GM18498 (cell line): Measurements from ENCODE around the gene NIFK.
"Not testable (repeated sequence)": the region's sequence is repeated elsewhere in the genome, so short reads cannot be mapped to it uniquely, and the experiment has no call there.

Experiments used
- ATAC-seq: cut with Tn5 transposase; IDR thresholded peaks from one replicate; pipeline ENCODE4 v1.9.1; 2021; ENCODE audit warnings: mild to moderate bottlenecking, moderate library complexity; ENCODE audit not compliant: unreplicated experiment

NIFK gene

DNA sequence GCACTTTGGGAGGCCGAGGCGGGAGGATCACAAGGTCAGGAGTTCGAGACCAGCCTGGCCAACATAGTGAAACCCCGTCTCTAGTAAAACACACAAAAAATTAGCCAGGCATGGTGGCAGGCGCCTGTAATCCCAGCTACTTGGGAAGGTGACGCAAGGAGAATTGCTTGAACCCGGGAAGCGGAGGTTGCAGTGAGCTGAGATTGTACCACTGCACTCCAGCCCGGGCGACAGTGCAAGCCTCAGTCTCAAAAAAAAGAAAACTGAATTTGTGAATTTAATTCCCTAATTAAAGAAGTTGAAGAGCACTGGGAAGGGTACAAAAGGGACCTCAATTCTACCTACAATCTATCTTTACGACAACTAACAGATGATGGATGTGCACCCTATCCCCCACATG lies 2.1 kb downstream of the NIFK start:
- not testable (repeated sequence) for ATAC-seq

DNA sequence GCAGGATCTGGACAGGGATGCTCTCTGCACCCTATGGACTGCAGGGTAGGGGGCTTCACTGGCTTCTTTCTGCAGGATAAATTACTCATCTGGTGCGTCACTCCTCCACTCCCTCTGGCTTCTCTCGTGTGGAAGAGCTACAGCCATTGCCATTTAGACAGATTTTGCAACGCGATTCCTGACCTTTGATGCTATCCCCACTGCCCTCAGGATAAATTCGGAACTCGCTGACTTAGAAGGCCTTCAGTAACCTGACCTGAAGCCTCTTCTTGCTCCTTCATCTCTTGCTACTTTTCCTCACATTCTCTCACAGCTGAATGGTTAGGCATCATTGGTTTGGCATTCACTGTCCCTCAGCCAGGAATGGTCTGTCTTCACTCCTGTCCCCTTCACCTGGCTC lies 5.3 kb downstream of the NIFK start:
- no peak for ATAC-seq

DNA sequence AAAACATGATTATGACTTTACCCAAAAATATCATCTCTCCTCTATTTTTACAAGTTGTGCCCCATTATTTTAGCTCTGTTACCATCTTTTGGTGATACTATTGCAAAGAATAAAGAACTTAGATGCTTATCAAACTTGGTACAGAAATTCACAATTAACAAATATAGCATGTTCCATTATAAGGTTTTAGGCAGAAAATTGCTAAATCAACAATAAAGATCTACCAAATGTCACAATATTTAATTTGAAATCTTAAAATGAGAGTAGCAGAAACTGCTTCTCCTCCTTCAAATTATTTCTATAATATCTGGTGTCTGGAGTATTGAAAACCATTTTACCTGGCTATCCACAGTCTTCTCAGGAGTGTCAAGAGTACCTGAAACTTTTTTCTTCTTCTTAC lies 8.7 kb downstream of the NIFK start:
- no peak for ATAC-seq

DNA sequence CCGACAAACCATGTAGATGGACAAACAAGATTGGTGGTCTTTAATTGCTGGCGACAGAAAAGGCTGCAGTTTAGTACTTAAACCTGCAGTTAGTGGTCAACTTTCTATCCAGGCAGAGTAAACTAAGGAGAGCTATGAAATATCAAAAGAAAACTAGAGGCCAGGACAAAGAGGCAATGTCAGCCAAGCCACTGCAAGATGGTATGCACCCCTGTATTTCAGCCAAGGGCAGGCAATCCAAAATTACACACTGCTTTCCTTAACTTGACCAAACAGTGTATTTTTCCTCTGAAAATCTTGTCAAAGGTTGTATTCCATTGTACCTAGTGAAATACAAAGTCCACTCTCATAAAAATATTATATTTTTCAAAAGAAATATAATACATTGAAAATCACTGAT lies 9.3 kb downstream of the NIFK start:
- ATAC-seq, result no peak

DNA sequence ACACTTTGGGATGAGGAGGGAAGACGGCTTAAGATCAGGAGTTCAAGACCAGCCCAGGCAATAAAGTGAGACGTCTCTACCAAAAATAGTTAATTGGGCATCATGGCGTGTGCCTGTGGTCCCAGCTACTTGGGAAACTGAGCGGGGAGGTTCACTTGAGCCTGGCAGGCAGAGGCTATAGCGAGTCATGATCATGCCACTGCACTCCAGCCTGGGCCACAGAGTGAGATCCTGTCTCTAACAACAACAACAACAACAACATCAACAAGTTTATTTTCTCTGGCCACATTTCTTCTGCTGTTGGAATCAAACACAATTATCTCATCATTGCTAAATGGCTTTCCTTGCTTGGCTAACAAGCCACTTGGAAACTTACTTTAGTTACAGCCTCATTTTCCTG lies 13.4 kb downstream of the NIFK start:
- no peak for ATAC-seq

DNA sequence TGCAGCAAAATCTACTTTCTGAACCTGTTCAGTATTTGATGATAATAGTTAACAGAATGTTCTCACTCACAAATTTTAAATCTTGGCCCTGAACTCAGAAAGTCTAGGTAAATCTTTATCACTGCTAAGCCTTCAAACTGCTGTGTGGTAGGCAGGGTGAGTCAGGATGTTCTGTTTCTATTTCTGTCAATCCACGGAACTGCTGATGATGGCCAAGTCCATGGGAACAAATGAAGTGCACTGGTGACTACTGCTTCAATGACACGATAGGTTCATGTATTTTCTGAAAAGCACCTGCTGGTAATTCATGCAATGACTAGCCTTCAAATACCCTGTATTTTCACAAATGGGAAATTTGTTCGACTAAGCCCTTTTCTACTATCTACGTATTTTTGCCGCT lies 14.2 kb downstream of the NIFK start:
- no peak for ATAC-seq

DNA sequence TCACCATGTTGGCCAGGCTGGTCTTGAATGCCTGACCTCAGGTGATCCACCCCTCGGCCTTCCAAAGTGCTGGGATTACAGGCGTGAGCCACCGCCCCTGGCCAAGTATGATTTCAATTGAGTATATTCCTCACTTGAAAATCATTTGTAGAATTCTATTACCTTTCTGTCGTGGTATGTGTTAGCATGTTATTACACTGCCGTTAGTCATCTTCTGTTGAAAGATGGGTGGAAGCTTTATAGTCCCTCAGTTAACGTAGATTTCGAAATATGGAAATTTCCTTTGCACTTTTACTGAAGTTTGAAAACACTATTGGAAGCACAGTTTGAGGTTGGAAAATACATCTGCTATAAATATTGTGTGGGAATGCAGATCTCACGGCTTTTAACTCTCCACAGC lies 14.7 kb downstream of the NIFK start:
- no peak for ATAC-seq

DNA sequence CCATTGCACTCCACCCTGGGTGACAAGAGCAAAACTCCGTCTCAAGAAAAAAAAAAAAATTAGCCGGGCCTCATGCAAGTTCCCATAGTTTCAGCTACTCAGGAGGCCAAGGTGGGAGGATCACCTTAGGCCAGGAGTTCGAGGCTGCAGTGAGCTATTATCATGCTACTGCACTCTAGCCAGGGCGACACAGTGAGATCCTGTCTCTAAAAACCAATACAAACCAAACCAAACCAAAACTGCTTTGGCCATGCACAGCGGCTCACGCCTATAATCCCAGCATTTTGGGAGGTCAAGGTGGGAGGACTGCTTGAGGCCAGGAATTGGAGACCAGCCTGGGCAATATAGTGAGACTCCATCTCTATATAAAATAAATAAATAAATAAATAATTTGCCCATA lies 19.1 kb downstream of the NIFK start:
- ATAC-seq, result no peak

DNA sequence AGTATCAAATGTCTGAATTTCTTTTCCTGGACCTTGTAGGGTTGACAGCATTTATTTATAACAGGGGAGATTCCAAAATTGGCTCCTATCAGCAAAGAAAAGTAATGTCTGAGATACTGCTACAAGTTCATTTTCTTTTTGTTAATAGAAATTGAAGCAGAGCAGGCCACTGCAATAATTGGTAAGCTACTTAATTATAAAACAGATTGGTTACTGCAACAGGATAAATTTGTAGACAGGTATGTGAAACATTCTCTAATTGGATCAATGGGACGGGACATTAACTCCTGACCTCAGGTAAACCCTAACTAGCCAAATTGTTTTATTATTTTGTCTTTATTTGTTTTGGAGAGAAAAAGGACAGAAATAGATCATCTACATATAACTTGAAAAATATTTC lies 20.5 kb downstream of the NIFK start:
- no peak for ATAC-seq

DNA sequence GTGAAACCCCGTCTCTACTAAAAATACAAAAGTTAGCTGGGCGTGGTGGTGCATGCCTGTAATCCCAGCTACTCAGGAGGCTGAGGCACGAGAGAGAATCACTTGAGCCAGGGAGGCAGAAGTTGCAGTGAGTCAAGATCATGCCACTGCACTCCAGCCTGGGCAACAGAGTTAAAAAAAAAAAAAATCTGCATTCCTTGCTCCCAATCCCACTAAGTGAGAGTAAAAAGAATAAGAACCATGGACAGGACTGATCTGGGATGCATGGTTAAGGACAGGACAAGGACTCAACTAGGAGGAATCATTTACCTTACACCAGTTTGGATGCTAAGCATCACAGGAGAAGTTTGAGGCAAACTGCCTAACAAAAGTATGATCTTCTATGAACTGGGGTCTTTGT lies 25.2 kb downstream of the NIFK start:
- not testable (repeated sequence) for ATAC-seq

DNA sequence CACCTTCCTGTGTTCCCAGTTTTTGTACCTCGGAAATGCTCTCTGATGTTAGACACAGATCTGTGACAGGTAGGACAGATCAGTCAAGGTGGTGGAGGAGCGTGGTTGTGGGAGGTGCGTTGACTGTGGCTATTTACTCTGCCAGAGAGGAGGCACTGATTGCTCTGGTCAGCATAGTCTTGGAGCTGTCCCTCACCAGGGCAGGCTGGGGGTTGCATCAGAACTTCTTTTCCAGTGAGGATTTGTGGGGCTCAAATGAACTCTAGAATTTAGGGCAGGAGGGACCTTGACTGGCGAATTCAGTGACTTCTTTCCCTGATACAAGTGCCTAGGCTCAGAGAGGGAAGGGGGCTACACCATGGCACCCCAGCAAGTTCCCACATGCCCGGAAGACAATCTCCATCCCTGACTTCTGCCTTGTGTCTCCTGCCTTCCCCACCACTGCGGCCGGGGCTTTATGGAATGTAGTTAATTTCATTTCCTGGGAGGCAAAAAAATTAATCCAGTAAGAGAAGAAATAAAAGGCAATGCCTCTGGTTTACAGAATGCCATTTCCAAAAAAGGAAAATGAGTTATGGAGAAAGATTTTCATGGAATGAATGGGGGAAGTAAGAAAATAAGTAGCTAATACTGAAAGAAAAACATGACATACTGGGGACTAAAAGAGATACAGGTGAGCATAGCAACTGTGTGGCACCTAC lies 26.1 kb downstream of the NIFK start:
- no peak for ATAC-seq

DNA sequence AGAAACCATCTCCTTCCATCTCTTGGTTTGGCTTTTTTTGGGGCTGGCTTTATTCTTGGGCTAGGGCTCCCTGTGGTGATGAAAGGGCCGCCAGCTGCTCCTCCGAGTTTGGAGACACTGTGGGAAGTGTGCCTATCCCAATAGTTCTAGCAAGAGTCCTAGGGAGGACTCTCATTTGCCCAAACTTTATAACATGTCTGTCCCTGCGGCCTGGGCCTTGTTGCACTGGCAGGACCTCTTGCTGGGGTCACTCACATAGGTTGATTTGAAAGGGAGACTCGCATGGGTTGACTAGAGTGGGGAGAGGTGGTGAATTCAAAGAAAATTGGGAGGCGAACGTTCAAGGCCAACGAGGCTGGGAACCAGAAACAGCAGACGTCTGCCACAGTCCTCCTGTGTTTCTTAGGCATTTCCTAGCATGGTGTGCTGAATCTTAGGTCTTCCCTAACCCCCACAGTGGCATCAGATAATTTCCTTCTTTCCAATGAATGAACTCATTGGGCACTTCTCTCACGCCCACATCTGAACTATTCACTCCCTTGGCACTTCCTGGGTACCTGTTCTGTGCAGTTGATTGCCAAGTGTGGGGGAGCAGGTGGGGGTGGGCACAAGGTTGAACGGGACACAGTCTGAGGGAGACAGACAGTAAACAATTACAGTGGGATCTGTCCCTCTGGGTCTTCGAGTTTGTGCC lies 26.8 kb downstream of the NIFK start:
- ATAC-seq, result no peak

DNA sequence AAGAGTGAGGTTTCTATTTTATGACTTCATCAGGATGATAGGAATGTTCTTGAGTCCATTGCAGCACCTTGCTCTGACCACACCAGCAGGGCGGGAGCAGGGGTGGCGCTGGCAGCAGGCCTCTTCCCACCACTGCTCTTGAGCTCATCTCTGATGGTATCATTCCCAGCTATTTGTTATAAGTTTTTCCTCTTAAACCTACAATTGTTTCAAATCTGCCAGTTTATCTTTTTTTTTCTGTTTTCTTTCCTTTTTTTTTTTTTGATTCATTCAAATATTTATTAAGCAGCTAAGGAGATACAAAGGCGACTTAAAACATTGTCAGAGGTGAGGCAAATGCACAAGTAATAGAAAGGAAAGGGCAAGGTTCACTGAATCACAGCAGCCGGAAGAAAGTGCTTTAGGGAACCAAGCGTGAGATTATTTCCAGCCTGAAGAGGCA lies 28.7 kb downstream of the NIFK start:
- ATAC-seq, result no peak

DNA sequence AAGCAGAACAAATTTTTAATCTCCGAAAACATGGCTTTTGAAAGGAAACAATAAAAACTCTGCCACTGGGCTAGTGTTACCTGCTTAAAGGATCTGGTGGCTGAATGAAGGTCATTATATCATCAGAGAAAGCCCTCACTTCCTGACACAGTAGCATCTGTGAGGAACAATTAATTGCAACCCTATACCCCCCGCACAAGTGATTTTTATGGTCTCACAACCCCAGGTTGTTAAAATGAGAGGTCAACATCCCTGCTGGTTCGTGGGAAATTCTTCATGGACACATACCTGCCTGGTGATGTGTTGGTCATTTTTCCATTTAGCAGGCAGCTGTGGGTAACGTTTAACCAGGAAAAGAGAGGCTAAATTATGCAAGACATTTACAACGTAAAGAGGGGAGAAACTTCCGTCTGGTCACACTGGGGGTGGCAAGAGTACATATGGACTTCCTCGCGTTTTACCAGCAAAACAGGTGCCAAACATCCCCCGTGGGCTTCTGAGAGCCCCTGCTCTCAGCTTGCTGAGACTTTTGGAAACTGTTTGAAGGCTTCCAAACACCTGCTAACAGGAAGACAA lies 29.2 kb downstream of the NIFK start:
- ATAC-seq, result no peak

DNA sequence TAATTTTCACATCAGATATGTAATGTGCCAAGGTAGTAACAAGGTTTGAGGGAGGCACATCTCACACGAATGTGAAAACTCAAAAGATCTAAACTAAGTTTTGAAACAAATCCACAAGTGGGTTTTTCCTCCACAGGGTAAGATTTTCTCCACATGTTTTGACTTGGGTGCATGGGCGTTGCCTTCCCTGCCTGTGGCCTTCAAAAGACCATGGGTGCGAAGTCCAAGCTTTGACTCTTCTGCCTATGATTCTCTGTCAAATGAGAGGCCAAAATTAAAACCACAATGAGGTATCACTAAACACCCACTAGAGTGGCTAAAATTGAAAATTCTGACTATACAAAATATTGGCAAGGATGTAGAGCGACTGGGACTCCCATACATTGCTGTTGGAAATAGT lies 30.7 kb downstream of the NIFK start:
- ATAC-seq, result no peak

DNA sequence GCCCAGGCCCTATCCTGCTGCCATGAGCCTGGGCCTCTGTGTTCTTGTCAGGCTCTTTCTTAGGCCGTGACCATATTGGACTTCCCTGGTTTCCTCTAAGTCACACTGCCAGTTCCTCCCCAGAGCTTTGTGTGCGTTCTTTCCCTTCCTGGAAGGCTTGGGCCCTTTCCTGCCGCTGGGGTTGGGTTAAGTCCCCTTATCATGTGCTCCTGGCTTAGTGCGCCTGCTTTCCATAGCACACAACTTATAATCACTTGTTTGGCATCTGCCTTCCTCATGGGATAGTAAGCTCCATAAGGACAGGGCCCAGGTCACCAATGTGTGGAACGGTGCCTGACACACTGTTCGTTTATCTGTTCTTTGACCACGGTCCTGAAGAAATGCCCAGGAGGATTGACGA lies 31.3 kb downstream of the NIFK start:
- ATAC-seq, result no peak

DNA sequence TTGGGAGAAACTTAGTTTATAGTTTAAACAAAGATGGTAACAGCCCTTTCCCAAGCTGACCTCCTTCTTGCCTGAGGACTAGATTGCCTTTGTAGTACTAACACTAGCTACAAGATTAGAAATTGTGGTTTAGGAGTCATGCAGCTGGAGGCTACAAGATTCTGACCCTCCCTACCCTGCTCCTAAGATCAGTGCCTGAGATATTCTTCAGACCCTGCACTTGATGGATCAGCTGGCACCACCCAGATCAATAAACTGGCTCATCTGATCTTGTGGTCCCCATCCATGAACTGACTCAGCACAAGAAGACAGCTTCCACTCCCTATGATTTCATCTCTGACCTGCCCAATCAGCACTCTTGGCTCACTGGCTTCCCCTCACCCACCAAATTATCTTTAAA lies 34.9 kb downstream of the NIFK start:
- not testable (repeated sequence) for ATAC-seq

DNA sequence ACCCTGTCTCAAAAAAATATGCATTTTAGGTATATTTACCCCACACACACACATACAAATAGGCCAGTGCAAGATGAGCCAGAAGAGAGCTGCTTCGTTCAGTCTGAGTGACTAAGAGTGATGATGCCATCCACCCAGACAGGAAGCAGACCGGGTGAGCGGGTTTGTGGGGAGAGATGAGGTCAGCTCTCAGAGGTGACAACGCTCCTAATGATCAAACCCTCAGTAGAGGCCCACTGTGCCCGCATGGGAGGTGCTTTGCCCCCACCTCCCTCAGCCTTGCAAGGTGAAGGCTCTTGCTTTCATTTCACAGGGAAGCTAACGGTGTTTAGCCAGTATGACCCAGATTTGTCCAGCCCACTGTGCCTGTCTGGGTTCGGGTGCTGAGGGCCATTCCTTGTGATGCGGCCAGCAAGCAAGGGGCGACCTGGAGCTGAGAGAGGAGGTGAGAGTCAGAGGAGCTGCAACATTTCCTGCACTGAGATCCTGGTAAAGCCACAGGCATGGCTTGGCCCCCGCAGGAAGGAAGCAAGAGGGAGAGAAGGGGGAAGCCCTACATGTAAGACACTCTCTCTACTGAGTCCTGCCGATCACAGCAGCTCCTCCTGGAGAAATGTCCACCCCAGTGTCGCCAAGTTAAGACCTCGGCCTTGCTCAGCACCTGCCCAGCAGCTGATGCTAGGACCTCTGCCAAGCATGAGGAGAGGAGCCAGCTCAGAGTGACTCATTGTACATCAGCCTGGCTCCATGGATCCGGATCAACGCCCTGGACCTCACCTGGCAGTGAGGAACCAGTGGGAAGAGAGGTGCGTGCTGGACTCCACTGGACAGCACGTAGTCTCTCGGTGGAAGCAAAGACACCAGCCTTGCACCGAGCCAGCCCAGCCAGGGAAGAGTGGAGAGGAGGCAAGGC lies 37.0 kb downstream of the NIFK start:
- ATAC-seq, result peak; percentile 98

DNA sequence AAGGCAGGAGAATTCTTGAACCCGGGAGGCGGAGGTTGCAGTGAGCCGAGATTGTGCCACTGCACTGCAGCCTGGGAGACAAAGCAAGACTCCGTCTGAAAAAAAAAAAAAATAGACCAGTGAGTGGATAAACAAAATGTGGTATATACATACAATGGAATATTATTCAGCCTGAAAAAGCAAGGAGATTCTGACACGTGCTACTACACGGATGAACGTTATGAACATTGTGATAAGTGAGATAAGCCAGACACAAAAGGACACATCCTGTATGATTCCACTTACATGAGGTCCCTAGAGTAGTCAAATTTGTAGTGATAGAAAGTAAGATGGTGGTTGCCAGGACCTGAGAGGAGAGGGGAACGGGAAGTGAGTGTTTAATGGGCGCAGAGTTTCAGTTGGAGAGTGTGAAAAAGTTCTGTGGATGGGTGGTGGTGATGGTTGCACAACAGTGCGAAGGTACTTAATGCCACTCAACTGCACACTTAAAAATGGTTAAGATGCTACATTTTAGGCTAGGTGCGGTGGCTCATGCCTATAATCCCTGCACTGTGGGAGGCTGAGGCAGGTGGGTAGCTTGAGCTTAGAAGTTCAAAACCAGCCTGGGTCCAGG lies 38.3 kb downstream of the NIFK start:
- ATAC-seq, result no peak

DNA sequence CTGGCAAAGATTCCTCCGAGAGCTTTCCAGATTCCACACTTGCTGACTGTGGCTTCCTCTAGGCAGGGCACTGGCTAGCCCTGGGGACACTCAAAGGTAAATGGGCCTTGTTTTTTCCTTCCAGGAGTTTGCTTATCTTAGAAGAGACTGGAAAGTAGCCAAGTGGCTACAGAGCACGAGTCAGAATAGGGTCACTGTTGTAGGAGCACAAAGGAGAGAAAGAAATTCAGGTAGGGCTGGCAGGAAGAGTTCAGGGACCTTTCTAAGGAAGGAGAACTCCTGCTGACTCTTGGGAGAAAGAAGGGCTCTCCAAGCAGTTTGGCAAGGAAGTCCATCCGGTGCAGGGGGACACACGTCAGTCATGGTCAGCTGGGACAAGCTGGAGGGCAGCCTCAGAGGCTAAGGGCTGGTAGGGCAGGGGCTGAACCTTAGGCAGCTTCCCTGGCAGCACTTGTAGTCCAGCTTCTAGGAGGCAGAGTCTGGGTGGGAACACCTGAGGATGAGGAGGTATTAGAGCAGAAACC lies 39.5 kb downstream of the NIFK start:
- ATAC-seq, result no peak
